Endothelial cell of umbilical vein (primary cell): Measurements from ENCODE around the gene OSBPL6.

Source experiments
- EZH2 ChIP-seq: IDR thresholded peaks from 2 replicates; pipeline ENCODE4 v1.6.1; 2012; ENCODE audit warnings: borderline replicate concordance, low read depth, mild to moderate bottlenecking, moderate library complexity, low read length, inconsistent platforms; ENCODE audit not compliant: severe bottlenecking
- FOS ChIP-seq: IDR thresholded peaks from 2 replicates; pipeline ENCODE4 v1.6.1; 2011; ENCODE audit warnings: mild to moderate bottlenecking, low read length, moderate library complexity, borderline replicate concordance; ENCODE audit not compliant: insufficient read depth
- GATA2 ChIP-seq: IDR thresholded peaks from 2 replicates; pipeline ENCODE4 v1.7.0; 2011; ENCODE audit warnings: low read depth, mild to moderate bottlenecking, moderate library complexity, mixed read lengths, low read length; ENCODE audit not compliant: insufficient read length, insufficient read depth
- JUN ChIP-seq: IDR thresholded peaks from 2 replicates; pipeline ENCODE4 v1.6.1; 2011; ENCODE audit warnings: borderline replicate concordance, low read depth; ENCODE audit not compliant: insufficient read length, insufficient read depth
- MYC ChIP-seq: IDR thresholded peaks from one replicate; pipeline ENCODE4 v1.6.1; 2011; ENCODE audit warnings: mild to moderate bottlenecking, low read depth, low read length
- POLR2A ChIP-seq: IDR thresholded peaks from 2 replicates; pipeline ENCODE4 v1.6.1; 2012; ENCODE audit warnings: low read depth, mild to moderate bottlenecking, control low read depth, low read length
- POLR2AphosphoS5 ChIP-seq: IDR thresholded peaks from 2 replicates; pipeline ENCODE4 v1.6.1; 2012; ENCODE audit warnings: low read depth, mild to moderate bottlenecking, control low read depth, low read length, moderate library complexity; ENCODE audit not compliant: insufficient read depth
- TF ChIP-seq, protein P1 (sequence below), 2 donors: IDR thresholded peaks; 1 replicate in 1 of 2; 2 replicates in 1 of 2; pipeline ENCODE4 v1.5.1; 2011; ENCODE audit warnings: low read length in 2 of 2, mild to moderate bottlenecking in 2 of 2, moderate library complexity in 2 of 2, control low read depth in 1 of 2, inconsistent platforms in 1 of 2, low read depth in 1 of 2; ENCODE audit not compliant: insufficient read depth in 1 of 2; ENCODE audit errors: extremely low read depth in 1 of 2
- TF ChIP-seq, protein P2 (sequence below): IDR thresholded peaks from 2 replicates; pipeline ENCODE4 v1.6.1; 2011; ENCODE audit not compliant: insufficient read depth, insufficient read length

DNA sequence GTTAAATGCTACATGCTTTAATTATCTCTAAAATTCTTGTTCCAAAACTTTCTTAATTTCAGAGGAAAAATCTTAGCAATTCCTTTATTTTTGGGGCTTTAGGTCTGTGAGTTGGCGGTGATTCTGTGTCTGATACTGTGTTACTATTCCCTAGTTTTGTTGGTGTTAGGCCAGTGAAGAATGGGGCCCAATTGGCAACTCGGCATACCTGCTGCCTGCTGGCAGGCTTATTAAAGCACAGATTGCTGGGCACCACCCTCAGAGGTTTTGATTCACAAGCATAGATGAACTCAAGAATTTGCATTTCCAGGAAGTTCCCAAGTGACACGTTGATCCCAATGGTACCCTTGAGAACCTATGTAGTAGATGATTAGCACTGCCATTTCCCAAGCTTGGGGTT lies 101.6 kb downstream of the OSBPL6 start:
- TF ChIP-seq, protein P1, sequence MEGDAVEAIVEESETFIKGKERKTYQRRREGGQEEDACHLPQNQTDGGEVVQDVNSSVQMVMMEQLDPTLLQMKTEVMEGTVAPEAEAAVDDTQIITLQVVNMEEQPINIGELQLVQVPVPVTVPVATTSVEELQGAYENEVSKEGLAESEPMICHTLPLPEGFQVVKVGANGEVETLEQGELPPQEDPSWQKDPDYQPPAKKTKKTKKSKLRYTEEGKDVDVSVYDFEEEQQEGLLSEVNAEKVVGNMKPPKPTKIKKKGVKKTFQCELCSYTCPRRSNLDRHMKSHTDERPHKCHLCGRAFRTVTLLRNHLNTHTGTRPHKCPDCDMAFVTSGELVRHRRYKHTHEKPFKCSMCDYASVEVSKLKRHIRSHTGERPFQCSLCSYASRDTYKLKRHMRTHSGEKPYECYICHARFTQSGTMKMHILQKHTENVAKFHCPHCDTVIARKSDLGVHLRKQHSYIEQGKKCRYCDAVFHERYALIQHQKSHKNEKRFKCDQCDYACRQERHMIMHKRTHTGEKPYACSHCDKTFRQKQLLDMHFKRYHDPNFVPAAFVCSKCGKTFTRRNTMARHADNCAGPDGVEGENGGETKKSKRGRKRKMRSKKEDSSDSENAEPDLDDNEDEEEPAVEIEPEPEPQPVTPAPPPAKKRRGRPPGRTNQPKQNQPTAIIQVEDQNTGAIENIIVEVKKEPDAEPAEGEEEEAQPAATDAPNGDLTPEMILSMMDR (IDR thresholded peaks at IDR 0.05; ENCODE audit: extremely low read depth in 1 of 2, insufficient read depth in 1 of 2, low read depth in 1 of 2, low read length in 2 of 2), result no peak
- TF ChIP-seq POLR2AphosphoS5, result no peak
- TF ChIP-seq EZH2, result no peak
- TF ChIP-seq, protein P2, sequence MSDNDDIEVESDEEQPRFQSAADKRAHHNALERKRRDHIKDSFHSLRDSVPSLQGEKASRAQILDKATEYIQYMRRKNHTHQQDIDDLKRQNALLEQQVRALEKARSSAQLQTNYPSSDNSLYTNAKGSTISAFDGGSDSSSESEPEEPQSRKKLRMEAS, result no peak
- TF ChIP-seq POLR2A, result no peak
- TF ChIP-seq MYC, result no peak
- TF ChIP-seq JUN, result no peak
- TF ChIP-seq FOS, result no peak
- no peak for TF ChIP-seq GATA2
